Stomach smooth muscle (tissue), 2 donors: ENCODE measurements around the gene LRP1.

ENCODE experiments used
- H3K27ac ChIP-seq: one replicate; pipeline ENCODE4 v1.7.0; 2013; ENCODE audit warnings: mild to moderate bottlenecking, low read length, inconsistent platforms
- H3K27me3 ChIP-seq, 2 donors: one replicate each; pipeline ENCODE4 v1.7.0; 2013; ENCODE audit warnings: low read length in 2 of 2; ENCODE audit not compliant: insufficient read depth in 2 of 2, control insufficient read depth in 1 of 2
- H3K36me3 ChIP-seq, 2 donors: one replicate each; pipeline ENCODE4 v1.7.0; 2013; ENCODE audit warnings: low read length in 2 of 2; ENCODE audit not compliant: control insufficient read depth in 2 of 2, insufficient read depth in 2 of 2
- H3K4me1 ChIP-seq: one replicate; pipeline ENCODE4 v1.7.0; 2013; ENCODE audit warnings: low read length; ENCODE audit not compliant: control insufficient read depth, insufficient read depth
- H3K4me3 ChIP-seq, 2 donors: one replicate each; pipeline ENCODE4 v1.7.0; 2013; ENCODE audit warnings: low read length in 2 of 2
- H3K9ac ChIP-seq, 2 donors: one replicate each; pipeline ENCODE4 v1.7.0; 2013; ENCODE audit warnings: low read length in 2 of 2, mild to moderate bottlenecking in 1 of 2
- H3K9me3 ChIP-seq, 2 donors: one replicate each; pipeline ENCODE4 v1.7.0; 2013; ENCODE audit warnings: low read length in 2 of 2; ENCODE audit not compliant: control insufficient read depth in 2 of 2
- donor health status: healthy.
- donor health status: Pancreatic carcinoma.

Gene LRP1

GRCh38 chr12:57106021-57106708 lies 22.1 kb upstream of the LRP1 start:
- Histone ChIP-seq H3K27ac (peak overlapping the region; percentile 18), H3K27me3 (no peaks in the 10 kb centered on the region), H3K9ac (peak overlapping the region in 1 of 2 donors; percentile 29), H3K36me3 (peaks cover 32 to 36% of the 10 kb centered on the region in 2 donors), H3K9me3 (no peaks in the 10 kb centered on the region), H3K4me1 (peaks cover 38% of the 10 kb centered on the region), H3K4me3 (no peak overlapping the region)

- peak overlapping the region; percentile 11 for H3K27ac ChIP-seq
- H3K9ac ChIP-seq, result peak overlapping the region in 1 of 2 donors; percentile 42
- no peaks in the 10 kb centered on the region for H3K9me3 ChIP-seq
- no peaks in the 10 kb centered on the region for H3K27me3 ChIP-seq
- peaks cover 47% of the 10 kb centered on the region for H3K4me1 ChIP-seq
- H3K36me3 ChIP-seq, result peaks cover 32 to 36% of the 10 kb centered on the region in 2 donors
- no peak overlapping the region for H3K4me3 ChIP-seq
These were observed 20.7 kb upstream of the LRP1 start for GRCh38 chr12:57107456-57108155.

GRCh38 chr12:57109207-57110103 lies 18.8 kb upstream of the LRP1 start:
- peaks cover 24 to 28% of the 10 kb centered on the region in 2 donors for H3K36me3 ChIP-seq
- peak overlapping the region; percentile 100 for H3K27ac ChIP-seq
- no peaks in the 10 kb centered on the region for H3K27me3 ChIP-seq
- peak overlapping the region; percentile 77 to 96 for H3K4me3 ChIP-seq
- H3K4me1 ChIP-seq, result peaks cover 50% of the 10 kb centered on the region
- H3K9me3 ChIP-seq, result no peaks in the 10 kb centered on the region
- peak overlapping the region; percentile 96 to 98 for H3K9ac ChIP-seq

GRCh38 chr12:57110104-57111030 lies 17.9 kb upstream of the LRP1 start:
- peak overlapping the region; percentile 100 for H3K27ac ChIP-seq
- peak overlapping the region; percentile 96 to 98 for H3K9ac ChIP-seq
- H3K27me3 ChIP-seq, result no peaks in the 10 kb centered on the region
- H3K9me3 ChIP-seq, result no peaks in the 10 kb centered on the region
- peak overlapping the region; percentile 77 to 96 for H3K4me3 ChIP-seq
- peaks cover 15 to 19% of the 10 kb centered on the region in 2 donors for H3K36me3 ChIP-seq
- peaks cover 50% of the 10 kb centered on the region for H3K4me1 ChIP-seq

- Histone ChIP-seq H3K9me3 (no peaks in the 10 kb centered on the region), H3K4me3 (peak within 1 kb of the TSS; percentile 77 to 96), H3K27me3 (no peaks in the 10 kb centered on the region), H3K36me3 (peaks cover 11 to 14% of the 10 kb centered on the region in 2 donors), H3K27ac (peak within 1 kb of the TSS; percentile 100), H3K4me1 (peaks cover 49% of the 10 kb centered on the region), H3K9ac (peak within 1 kb of the TSS; percentile 96 to 98)
These were observed 17.1 kb upstream of the LRP1 start, which contains the start of gene STAT6 for GRCh38 chr12:57111031-57111734. Gene STAT6, minus strand, starts transcription at chr12:57111362. Its CDS starts 3,084 bp downstream, at chr12:57108278.

GRCh38 chr12:57112492-57113294 lies 15.6 kb upstream of the LRP1 start:
- Histone ChIP-seq H3K27me3 (peaks cover 0 to 2% of the 10 kb centered on the region in 2 donors), H3K4me1 (peaks cover 39% of the 10 kb centered on the region), H3K4me3 (peak overlapping the region; percentile 77 to 96), H3K27ac (peak overlapping the region; percentile 100), H3K9ac (peak overlapping the region; percentile 96 to 98), H3K36me3 (peaks cover 0 to 3% of the 10 kb centered on the region in 2 donors), H3K9me3 (no peaks in the 10 kb centered on the region)

- Histone ChIP-seq H3K36me3 (no peaks in the 10 kb centered on the region), H3K27me3 (peaks cover 0 to 2% of the 10 kb centered on the region in 2 donors), H3K4me3 (no peak overlapping the region), H3K9ac (no peak overlapping the region), H3K27ac (no peak overlapping the region), H3K4me1 (peaks cover 14% of the 10 kb centered on the region), H3K9me3 (no peaks in the 10 kb centered on the region)
These were observed 11.6 kb upstream of the LRP1 start for GRCh38 chr12:57116580-57117281.

- no peaks in the 10 kb centered on the region for H3K36me3 ChIP-seq
- no peak overlapping the region for H3K9ac ChIP-seq
- H3K4me3 ChIP-seq, result no peak overlapping the region
- H3K4me1 ChIP-seq, result peaks cover 3% of the 10 kb centered on the region
- H3K27ac ChIP-seq, result no peak overlapping the region
- H3K27me3 ChIP-seq, result peaks cover 0 to 2% of the 10 kb centered on the region in 2 donors
- no peaks in the 10 kb centered on the region for H3K9me3 ChIP-seq
These were observed 9.5 kb upstream of the LRP1 start for GRCh38 chr12:57118711-57119271.
